ENCODE measurements around the gene GRIN2A. TPM values are rescaled to one million over a fixed set of nuclear protein-coding genes. Genes with fewer than 3 reads are reported as not detected.

The GRIN2A gene
- total and polyA plus RNA-seq, 2 experiments from 2014 or later: 0.42 to 5.5 TPM

GRCh38 chr16:9906218-9906617 lies 276.0 kb downstream of the GRIN2A start:
- no peak for TF ChIP-seq CTCF (IDR thresholded peaks at IDR 0.05; ENCODE audit: low read depth, low read length)
- Histone ChIP-seq H3K36me3 (no peaks in the 10 kb centered on the region), H3K9me3 (ENCODE audit: low read depth) (no peaks in the 10 kb centered on the region), H3K27me3 (no peaks in the 10 kb centered on the region), H3K27ac (no peak overlapping the region), H3K4me1 (ENCODE audit: low read depth) (no peaks in the 10 kb centered on the region), H3K4me3 (no peak overlapping the region)
- DNase-seq (ENCODE audit: low read depth in 1 of 2, low spot score in 1 of 2): no peak

DNA sequence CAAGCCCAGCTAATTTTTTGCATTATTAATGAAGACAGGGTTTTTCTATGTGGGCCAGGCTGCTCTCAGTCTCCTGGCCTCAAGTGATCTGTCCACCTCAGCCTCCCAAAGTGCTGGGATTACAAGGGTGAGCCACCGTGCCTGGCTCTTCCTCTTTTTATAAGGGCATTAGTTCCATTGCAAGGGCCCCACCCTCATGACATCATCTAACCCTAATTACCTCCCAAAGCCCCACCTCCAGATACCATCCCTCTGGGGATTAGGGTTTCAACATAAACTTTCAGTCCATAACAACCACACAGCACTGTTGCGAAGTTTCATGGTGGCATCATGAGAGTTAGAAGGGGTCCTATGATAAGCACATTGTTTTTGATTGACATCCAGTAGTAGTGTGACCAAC lies 277.7 kb downstream of the GRIN2A start:
- H3K36me3 ChIP-seq: no peaks in the 10 kb centered on the region
- no peaks in the 10 kb centered on the region for H3K4me1 ChIP-seq (ENCODE audit: low read depth)
- no peaks in the 10 kb centered on the region for H3K9me3 ChIP-seq (ENCODE audit: low read depth)
- TF ChIP-seq CTCF (IDR thresholded peaks at IDR 0.05; ENCODE audit: low read depth, low read length): no peak
- no peak overlapping the region for H3K4me3 ChIP-seq
- DNase-seq (ENCODE audit: low read depth in 1 of 2, low spot score in 1 of 2): no peak
- H3K27me3 ChIP-seq: no peaks in the 10 kb centered on the region
- H3K27ac ChIP-seq: no peak overlapping the region

- Histone ChIP-seq H3K27ac (no peak overlapping the region), H3K9me3 (ENCODE audit: low read depth) (no peaks in the 10 kb centered on the region), H3K4me1 (ENCODE audit: low read depth) (no peaks in the 10 kb centered on the region), H3K4me3 (no peak overlapping the region), H3K27me3 (no peaks in the 10 kb centered on the region), H3K36me3 (no peaks in the 10 kb centered on the region)
- DNase-seq (ENCODE audit: low read depth in 1 of 2, low spot score in 1 of 2): no peak
- no peak for TF ChIP-seq CTCF (IDR thresholded peaks at IDR 0.05; ENCODE audit: low read depth, low read length)
Measured at GRCh38 chr16:9900576-9900975, 281.7 kb downstream of the GRIN2A start.

DNA sequence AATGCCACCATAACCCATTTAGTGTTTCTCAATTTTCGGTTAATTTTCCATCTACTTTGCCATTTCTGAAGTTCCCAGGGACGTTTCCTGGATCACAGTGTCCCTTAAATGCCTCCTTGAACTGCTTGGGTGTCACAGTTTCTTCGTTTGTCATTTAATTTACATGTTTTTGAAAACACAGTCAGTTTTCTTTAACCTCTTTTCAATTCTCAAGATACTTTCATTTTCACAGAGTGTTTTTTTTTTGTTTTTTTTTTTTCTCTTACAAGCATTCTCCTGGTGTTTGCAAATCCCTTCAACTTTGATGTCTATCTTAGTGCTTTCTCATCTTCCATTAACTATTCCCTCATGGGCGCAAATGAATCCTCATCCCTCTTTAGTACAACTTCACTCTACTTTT lies 283.7 kb downstream of the GRIN2A start:
- Histone ChIP-seq H3K4me3 (no peak overlapping the region), H3K36me3 (no peaks in the 10 kb centered on the region), H3K27ac (no peak overlapping the region), H3K4me1 (ENCODE audit: low read depth) (no peaks in the 10 kb centered on the region), H3K27me3 (no peaks in the 10 kb centered on the region), H3K9me3 (ENCODE audit: low read depth) (no peaks in the 10 kb centered on the region)
- TF ChIP-seq CTCF (IDR thresholded peaks at IDR 0.05; ENCODE audit: low read depth, low read length): no peak
- no peak for DNase-seq (ENCODE audit: low read depth in 1 of 2, low spot score in 1 of 2)

- H3K9me3 ChIP-seq (ENCODE audit: low read depth): no peaks in the 10 kb centered on the region
- no peak overlapping the region for H3K4me3 ChIP-seq
- TF ChIP-seq CTCF (IDR thresholded peaks at IDR 0.05; ENCODE audit: low read depth, low read length): no peak
- H3K4me1 ChIP-seq (ENCODE audit: low read depth): no peaks in the 10 kb centered on the region
- H3K36me3 ChIP-seq: no peaks in the 10 kb centered on the region
- no peak overlapping the region for H3K27ac ChIP-seq
- no peak for DNase-seq (ENCODE audit: low read depth in 1 of 2, low spot score in 1 of 2)
- no peaks in the 10 kb centered on the region for H3K27me3 ChIP-seq
Measured at GRCh38 chr16:9898124-9898523, 284.1 kb downstream of the GRIN2A start.

DNA sequence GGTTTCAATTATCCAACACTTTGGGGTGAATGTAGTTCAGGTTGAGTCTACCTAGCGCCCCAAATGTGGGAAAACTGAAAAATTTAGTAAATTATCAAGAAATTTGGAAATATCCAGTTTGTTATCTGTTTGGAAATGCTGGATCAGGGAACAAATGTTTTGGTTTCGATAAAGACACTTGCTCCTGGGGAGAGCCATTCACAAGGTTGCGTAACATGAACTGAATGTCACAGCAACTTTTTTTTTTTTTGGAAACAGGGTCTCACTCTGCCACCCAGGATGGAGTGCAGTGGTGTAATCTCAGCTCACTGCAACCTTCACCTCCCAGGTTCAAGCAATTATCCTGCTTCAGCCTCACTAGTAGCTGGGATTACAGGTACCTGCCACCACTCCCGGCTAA lies 286.4 kb downstream of the GRIN2A start:
- H3K27me3 ChIP-seq: no peaks in the 10 kb centered on the region
- no peaks in the 10 kb centered on the region for H3K36me3 ChIP-seq
- DNase-seq (ENCODE audit: low read depth in 1 of 2, low spot score in 1 of 2): no peak
- no peak for TF ChIP-seq CTCF (IDR thresholded peaks at IDR 0.05; ENCODE audit: low read depth, low read length)
- H3K9me3 ChIP-seq (ENCODE audit: low read depth): no peaks in the 10 kb centered on the region
- H3K4me1 ChIP-seq (ENCODE audit: low read depth): no peaks in the 10 kb centered on the region
- H3K4me3 ChIP-seq: no peak overlapping the region
- no peak overlapping the region for H3K27ac ChIP-seq

Data from cardiac muscle cell (in vitro differentiated cells and primary cell).